Stomach smooth muscle (tissue), 2 donors: ENCODE data around the gene PBXIP1.
A peak's percentile ranks its signal among the peaks of the same experiment; 100 is the strongest.

ENCODE experiments used
- H3K27ac ChIP-seq: one replicate; pipeline ENCODE4 v1.7.0; 2013; ENCODE audit warnings: mild to moderate bottlenecking, low read length, inconsistent platforms
- H3K27me3 ChIP-seq, 2 donors: one replicate each; pipeline ENCODE4 v1.7.0; 2013; ENCODE audit warnings: low read length in 2 of 2; ENCODE audit not compliant: insufficient read depth in 2 of 2, control insufficient read depth in 1 of 2
- H3K36me3 ChIP-seq, 2 donors: one replicate each; pipeline ENCODE4 v1.7.0; 2013; ENCODE audit warnings: low read length in 2 of 2; ENCODE audit not compliant: control insufficient read depth in 2 of 2, insufficient read depth in 2 of 2
- H3K4me1 ChIP-seq: one replicate; pipeline ENCODE4 v1.7.0; 2013; ENCODE audit warnings: low read length; ENCODE audit not compliant: control insufficient read depth, insufficient read depth
- H3K4me3 ChIP-seq, 2 donors: one replicate each; pipeline ENCODE4 v1.7.0; 2013; ENCODE audit warnings: low read length in 2 of 2
- H3K9ac ChIP-seq, 2 donors: one replicate each; pipeline ENCODE4 v1.7.0; 2013; ENCODE audit warnings: low read length in 2 of 2, mild to moderate bottlenecking in 1 of 2
- H3K9me3 ChIP-seq, 2 donors: one replicate each; pipeline ENCODE4 v1.7.0; 2013; ENCODE audit warnings: low read length in 2 of 2; ENCODE audit not compliant: control insufficient read depth in 2 of 2
- donor health status: healthy.
- donor health status: Pancreatic carcinoma.

The PBXIP1 gene

GRCh38 chr1:154941333-154942013 is 14.4 kb downstream of the PBXIP1 start:
- Histone ChIP-seq H3K27me3 (no peaks in the 10 kb centered on the region), H3K4me1 (peaks cover 33% of the 10 kb centered on the region), H3K36me3 (peaks cover 4 to 15% of the 10 kb centered on the region in 2 donors), H3K4me3 (no peak overlapping the region), H3K9ac (peak overlapping the region in 1 of 2 donors; percentile 21), H3K27ac (no peak overlapping the region), H3K9me3 (no peaks in the 10 kb centered on the region)

- peaks cover 40% of the 10 kb centered on the region for H3K4me1 ChIP-seq
- H3K9me3 ChIP-seq: no peaks in the 10 kb centered on the region
- H3K27me3 ChIP-seq: no peaks in the 10 kb centered on the region
- H3K36me3 ChIP-seq: peaks cover 4 to 9% of the 10 kb centered on the region in 2 donors
- H3K9ac ChIP-seq: no peak overlapping the region
- H3K27ac ChIP-seq: no peak overlapping the region
- no peak overlapping the region for H3K4me3 ChIP-seq
Measured at GRCh38 chr1:154940651-154941194, 15.2 kb downstream of the PBXIP1 start.

GRCh38 chr1:154940213-154940560 is 15.7 kb downstream of the PBXIP1 start:
- Histone ChIP-seq H3K4me3 (no peak overlapping the region), H3K9me3 (no peaks in the 10 kb centered on the region), H3K27me3 (no peaks in the 10 kb centered on the region), H3K36me3 (peaks cover 0 to 8% of the 10 kb centered on the region in 2 donors), H3K27ac (no peak overlapping the region), H3K4me1 (peaks cover 45% of the 10 kb centered on the region), H3K9ac (no peak overlapping the region)

GRCh38 chr1:154938604-154939399 is 17.1 kb downstream of the PBXIP1 start:
- H3K9ac ChIP-seq: peak overlapping the region in 1 of 2 donors; percentile 96
- H3K4me1 ChIP-seq: peaks cover 40% of the 10 kb centered on the region
- no peaks in the 10 kb centered on the region for H3K27me3 ChIP-seq
- peak overlapping the region; percentile 99 for H3K27ac ChIP-seq
- H3K4me3 ChIP-seq: no peak overlapping the region
- no peaks in the 10 kb centered on the region for H3K9me3 ChIP-seq
- H3K36me3 ChIP-seq: no peaks in the 10 kb centered on the region

- H3K4me1 ChIP-seq: peaks cover 36% of the 10 kb centered on the region
- H3K27ac ChIP-seq: peak overlapping the region; percentile 99
- peak overlapping the region; percentile 96 to 100 for H3K9ac ChIP-seq
- H3K36me3 ChIP-seq: no peaks in the 10 kb centered on the region
- no peaks in the 10 kb centered on the region for H3K9me3 ChIP-seq
- peak overlapping the region; percentile 93 to 98 for H3K4me3 ChIP-seq
- no peaks in the 10 kb centered on the region for H3K27me3 ChIP-seq
Measured at GRCh38 chr1:154937988-154938386, 17.9 kb downstream of the PBXIP1 start.

GRCh38 chr1:154937085-154937987 is 18.6 kb downstream of the PBXIP1 start:
- H3K4me3 ChIP-seq: peak overlapping the region; percentile 93 to 98
- peaks cover 36% of the 10 kb centered on the region for H3K4me1 ChIP-seq
- H3K27me3 ChIP-seq: no peaks in the 10 kb centered on the region
- H3K9ac ChIP-seq: peak overlapping the region; percentile 96 to 100
- peak overlapping the region; percentile 99 for H3K27ac ChIP-seq
- no peaks in the 10 kb centered on the region for H3K36me3 ChIP-seq
- no peaks in the 10 kb centered on the region for H3K9me3 ChIP-seq

- Histone ChIP-seq H3K4me1 (peaks cover 30% of the 10 kb centered on the region), H3K27me3 (no peaks in the 10 kb centered on the region), H3K36me3 (peaks cover 0 to 4% of the 10 kb centered on the region in 2 donors), H3K9ac (peak within 1 kb of the TSS; percentile 96 to 100), H3K9me3 (no peaks in the 10 kb centered on the region), H3K27ac (peak within 1 kb of the TSS; percentile 99), H3K4me3 (peak within 1 kb of the TSS; percentile 93 to 98)
Measured at GRCh38 chr1:154936555-154937084, 19.3 kb downstream of the PBXIP1 start, which contains the start of gene PMVK. Gene PMVK (minus strand): TSS chr1:154936719. CDS start chr1:154936685, 34 bp downstream.

- Histone ChIP-seq H3K4me1 (peaks cover 30% of the 10 kb centered on the region), H3K9ac (peak overlapping the region; percentile 96 to 100), H3K4me3 (peak overlapping the region; percentile 93 to 98), H3K9me3 (no peaks in the 10 kb centered on the region), H3K27me3 (no peaks in the 10 kb centered on the region), H3K36me3 (peaks cover 0 to 6% of the 10 kb centered on the region in 2 donors), H3K27ac (peak overlapping the region; percentile 99)
Measured at GRCh38 chr1:154935749-154936554, 19.9 kb downstream of the PBXIP1 start.

- Histone ChIP-seq H3K9me3 (no peaks in the 10 kb centered on the region), H3K27ac (no peak overlapping the region), H3K36me3 (peaks cover 4 to 10% of the 10 kb centered on the region in 2 donors)
Measured at GRCh38 chr1:154934358-154934948, 21.4 kb downstream of the PBXIP1 start.

More at GRCh38 chr1:154934358-154934948, 21.4 kb downstream of the PBXIP1 start:
- no peak overlapping the region for H3K4me3 ChIP-seq
- no peaks in the 10 kb centered on the region for H3K27me3 ChIP-seq
- no peak overlapping the region for H3K9ac ChIP-seq
- H3K4me1 ChIP-seq: peaks cover 25% of the 10 kb centered on the region
